ENCODE data around the gene BCAS3. TPM values are rescaled to one million over a fixed set of nuclear protein-coding genes. Genes with fewer than 3 reads are reported as not detected.

Gene BCAS3
- total and polyA plus RNA-seq, 2 donors (not counting 1 experiment from before 2014, with no cell fraction given) = 13.9 to 73.4 TPM

DNA sequence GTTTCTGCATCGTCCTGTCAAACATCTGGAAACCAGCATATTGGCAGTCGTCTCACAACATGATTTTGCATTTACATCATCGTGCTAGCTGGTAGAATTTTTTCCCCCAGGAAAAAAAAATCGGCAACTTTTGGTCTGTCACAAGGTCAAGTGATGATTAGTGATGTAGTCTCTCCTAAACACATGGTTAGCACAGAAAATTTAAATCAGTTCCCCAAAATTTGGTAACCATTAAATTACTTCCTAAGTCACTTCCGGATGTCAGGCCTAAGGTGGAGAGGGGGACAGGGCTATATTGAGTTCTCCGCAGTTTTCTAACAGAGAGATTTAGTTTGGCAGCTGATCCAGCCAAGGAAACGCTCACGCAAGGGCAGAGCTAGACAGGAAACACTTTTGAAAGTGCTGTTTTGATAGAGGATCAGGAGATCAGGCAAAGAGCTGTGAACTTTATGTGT, 451.0 kb downstream of the BCAS3 start:
- H3K4me1 Mint-ChIP-seq = peaks cover 7% of the 10 kb centered on the region
- Histone ChIP-seq H3K36me3 (replicated peaks in 1 of 2; ENCODE audit: control extremely low read depth in 1 of 2, control insufficient read depth in 1 of 2, extremely low read depth in 1 of 2, insufficient read depth in 2 of 2, low read length in 1 of 2) (no peaks in the 10 kb centered on the region), H3K79me2 (ENCODE audit: control insufficient read depth, insufficient read depth, low read length) (no peaks in the 10 kb centered on the region), H3K4me1 (ENCODE audit: control insufficient read depth in 2 of 2, insufficient read depth in 2 of 2, low read length in 2 of 2) (peaks cover 0 to 6% of the 10 kb centered on the region in 2 donors), H3K9me3 (ENCODE audit: control extremely low read depth in 1 of 3, control insufficient read depth in 2 of 3, insufficient read depth in 1 of 3, low read length in 2 of 3) (no peaks in the 10 kb centered on the region), H3K9ac (ENCODE audit: low read length) (no peak overlapping the region), H4K20me1 (ENCODE audit: control insufficient read depth, insufficient read depth, low read length, poor library complexity, severe bottlenecking) (no peaks in the 10 kb centered on the region), H3K4me3 (ENCODE audit: control extremely low read depth in 1 of 5, extremely low read depth in 1 of 5, insufficient read depth in 1 of 5, low read depth in 2 of 5, low read length in 4 of 5) (no peak overlapping the region), H3K4me2 (replicated peaks; ENCODE audit: low read depth, low read length, poor library complexity, severe bottlenecking) (no peak overlapping the region), H3K27ac (ENCODE audit: low read length in 2 of 2) (no peak overlapping the region), H3K27me3 (replicated peaks in 1 of 4; ENCODE audit: control extremely low read depth in 1 of 4, control insufficient read depth in 3 of 4, insufficient read depth in 4 of 4, low read length in 3 of 4) (no peaks in the 10 kb centered on the region), H2AFZ (ENCODE audit: insufficient read depth, low read depth, low read length, poor library complexity, severe bottlenecking) (no peak overlapping the region)
- TF ChIP-seq, protein P1, sequence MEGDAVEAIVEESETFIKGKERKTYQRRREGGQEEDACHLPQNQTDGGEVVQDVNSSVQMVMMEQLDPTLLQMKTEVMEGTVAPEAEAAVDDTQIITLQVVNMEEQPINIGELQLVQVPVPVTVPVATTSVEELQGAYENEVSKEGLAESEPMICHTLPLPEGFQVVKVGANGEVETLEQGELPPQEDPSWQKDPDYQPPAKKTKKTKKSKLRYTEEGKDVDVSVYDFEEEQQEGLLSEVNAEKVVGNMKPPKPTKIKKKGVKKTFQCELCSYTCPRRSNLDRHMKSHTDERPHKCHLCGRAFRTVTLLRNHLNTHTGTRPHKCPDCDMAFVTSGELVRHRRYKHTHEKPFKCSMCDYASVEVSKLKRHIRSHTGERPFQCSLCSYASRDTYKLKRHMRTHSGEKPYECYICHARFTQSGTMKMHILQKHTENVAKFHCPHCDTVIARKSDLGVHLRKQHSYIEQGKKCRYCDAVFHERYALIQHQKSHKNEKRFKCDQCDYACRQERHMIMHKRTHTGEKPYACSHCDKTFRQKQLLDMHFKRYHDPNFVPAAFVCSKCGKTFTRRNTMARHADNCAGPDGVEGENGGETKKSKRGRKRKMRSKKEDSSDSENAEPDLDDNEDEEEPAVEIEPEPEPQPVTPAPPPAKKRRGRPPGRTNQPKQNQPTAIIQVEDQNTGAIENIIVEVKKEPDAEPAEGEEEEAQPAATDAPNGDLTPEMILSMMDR (IDR thresholded peaks at IDR 0.05) = no peak
- no peak for TF ChIP-seq EZH2 (IDR thresholded peaks at IDR 0.05; ENCODE audit: borderline replicate concordance, insufficient read depth, low read depth, low read length, poor library complexity, severe bottlenecking)
- ATAC-seq (ENCODE audit: low read depth) (no peak), DNase-seq (no peak)
- no peak overlapping the region for H3K4me3 Mint-ChIP-seq
- no peak overlapping the region for H3K27ac Mint-ChIP-seq
- CTCF ChIA-PET = no interaction called here
- intact Hi-C loops (cut with micrococcal nuclease) = no loop called here
- H3K9me3 Mint-ChIP-seq (ENCODE audit: insufficient read depth) = no peaks in the 10 kb centered on the region
- POLR2A ChIA-PET = no interaction called here
- H3K27me3 Mint-ChIP-seq = no peaks in the 10 kb centered on the region
- WGBS (ENCODE audit: insufficient coverage) = 64% methylated on average over 5 of the region's 8 CpGs

DNA sequence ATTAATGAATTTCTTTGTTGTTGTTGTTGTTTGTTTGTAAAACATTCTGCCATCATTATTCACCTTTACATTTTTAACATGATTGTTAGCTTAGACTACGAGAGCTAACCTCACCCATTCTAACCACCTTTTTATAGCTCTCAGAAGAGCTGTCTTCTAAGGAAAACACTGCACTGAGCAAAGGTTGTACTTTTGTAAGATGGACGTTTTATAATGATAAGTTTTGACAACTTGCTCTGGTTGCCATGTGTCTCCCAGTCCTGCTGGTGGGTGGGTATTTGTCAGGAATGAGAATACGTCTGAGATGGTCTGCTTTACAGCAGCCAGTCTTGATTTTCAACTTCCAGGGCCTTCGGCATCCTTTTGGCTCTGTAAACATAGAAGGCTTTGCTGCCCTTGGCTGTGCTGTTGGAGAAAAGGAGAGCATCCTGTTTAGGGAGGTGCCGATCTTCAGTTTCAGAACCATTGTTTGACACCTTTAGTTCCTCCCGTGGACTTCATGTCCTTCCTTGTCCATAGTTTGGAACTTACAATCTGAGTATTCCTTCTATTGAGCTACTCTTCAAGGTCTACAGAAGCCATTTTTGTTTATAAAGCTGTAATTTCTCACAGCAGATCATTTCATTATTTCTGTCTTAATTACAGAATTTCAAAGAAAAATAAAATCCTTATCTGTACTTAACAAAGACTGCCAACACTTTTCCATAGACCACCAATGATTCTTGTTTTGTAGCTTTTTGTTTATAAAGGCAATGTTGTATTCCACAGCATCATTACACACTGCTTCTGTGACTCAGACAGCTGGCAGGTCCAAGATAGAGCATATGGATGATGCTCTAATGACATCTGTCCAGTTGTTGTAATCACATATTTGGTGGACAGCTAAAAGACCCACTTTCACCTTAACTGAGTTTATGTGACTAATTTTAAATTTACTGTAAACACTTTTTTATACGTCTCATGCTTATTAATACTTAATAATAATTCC, 451.9 kb downstream of the BCAS3 start:
- H3K4me3 Mint-ChIP-seq = no peak overlapping the region
- POLR2A ChIA-PET = no interaction called here
- no peaks in the 10 kb centered on the region for H3K27me3 ChIP-seq (replicated peaks in 1 of 4; ENCODE audit: control extremely low read depth in 1 of 4, control insufficient read depth in 3 of 4, insufficient read depth in 4 of 4, low read length in 3 of 4)
- no peaks in the 10 kb centered on the region for H3K9me3 ChIP-seq (ENCODE audit: control extremely low read depth in 1 of 3, control insufficient read depth in 2 of 3, insufficient read depth in 1 of 3, low read length in 2 of 3)
- no peaks in the 10 kb centered on the region for H3K27me3 Mint-ChIP-seq
- no peaks in the 10 kb centered on the region for H3K79me2 ChIP-seq (ENCODE audit: control insufficient read depth, insufficient read depth, low read length)
- H3K4me3 ChIP-seq (ENCODE audit: control extremely low read depth in 1 of 5, extremely low read depth in 1 of 5, insufficient read depth in 1 of 5, low read depth in 2 of 5, low read length in 4 of 5) = no peak overlapping the region
- H3K9me3 Mint-ChIP-seq (ENCODE audit: insufficient read depth) = no peaks in the 10 kb centered on the region
- CTCF ChIA-PET = no interaction called here
- no peak overlapping the region for H3K9ac ChIP-seq (ENCODE audit: low read length)
- ATAC-seq (ENCODE audit: low read depth) (no peak), DNase-seq (no peak)
- H3K27ac Mint-ChIP-seq = no peak overlapping the region
- no peaks in the 10 kb centered on the region for H4K20me1 ChIP-seq (ENCODE audit: control insufficient read depth, insufficient read depth, low read length, poor library complexity, severe bottlenecking)
- peaks cover 0 to 6% of the 10 kb centered on the region in 2 donors for H3K4me1 ChIP-seq (ENCODE audit: control insufficient read depth in 2 of 2, insufficient read depth in 2 of 2, low read length in 2 of 2)
- H3K4me1 Mint-ChIP-seq = peaks cover 7% of the 10 kb centered on the region
- H3K36me3 ChIP-seq (replicated peaks in 1 of 2; ENCODE audit: control extremely low read depth in 1 of 2, control insufficient read depth in 1 of 2, extremely low read depth in 1 of 2, insufficient read depth in 2 of 2, low read length in 1 of 2) = no peaks in the 10 kb centered on the region
- H3K27ac ChIP-seq (ENCODE audit: low read length in 2 of 2) = no peak overlapping the region
- H3K4me2 ChIP-seq (replicated peaks; ENCODE audit: low read depth, low read length, poor library complexity, severe bottlenecking) = no peak overlapping the region
- TF ChIP-seq, protein P1 (IDR thresholded peaks at IDR 0.05) = no peak
- no peak for TF ChIP-seq EZH2 (IDR thresholded peaks at IDR 0.05; ENCODE audit: borderline replicate concordance, insufficient read depth, low read depth, low read length, poor library complexity, severe bottlenecking)
- H2AFZ ChIP-seq (ENCODE audit: insufficient read depth, low read depth, low read length, poor library complexity, severe bottlenecking) = no peak overlapping the region
- intact Hi-C loops (cut with micrococcal nuclease) = no loop called here
- 95% methylated on average over 2 of the region's 7 CpGs for WGBS (ENCODE audit: insufficient coverage)
